ENCODE data around the gene KRT34. TPM values are rescaled to one million over a fixed set of nuclear protein-coding genes. Genes with fewer than 3 reads are reported as not detected.
"Not testable (repeated sequence)": the region's sequence is repeated elsewhere in the genome, so short reads cannot be mapped to it uniquely, and the experiment has no call there.

The KRT34 gene
- total and polyA plus RNA-seq, 2 experiments from 2014 or later: 0.20 TPM; not detected in 1

- Histone ChIP-seq H3K4me2 (no peak overlapping the region), H3K36me3 (replicated peaks; ENCODE audit: insufficient read depth, low read depth) (no peaks in the 10 kb centered on the region), H3K27ac (no peak overlapping the region), H3K9me3 (ENCODE audit: low read depth) (no peaks in the 10 kb centered on the region), H3K4me3 (no peak overlapping the region), H4K20me1 (ENCODE audit: insufficient read depth, poor library complexity, severe bottlenecking) (no peaks in the 10 kb centered on the region), H3K79me2 (no peaks in the 10 kb centered on the region), H3K9me2 (replicated peaks; ENCODE audit: insufficient read depth) (no peaks in the 10 kb centered on the region), H3K4me1 (ENCODE audit: insufficient read depth) (no peaks in the 10 kb centered on the region), H3K27me3 (no peaks in the 10 kb centered on the region), H2AFZ (no peak overlapping the region)
- 78% methylated on average over 7 of the region's 7 CpGs for WGBS (ENCODE audit: low lambda C conversion rate, missing lambda C conversion rate)
- no peak for DNase-seq (ENCODE audit: low spot score)
- TF ChIP-seq, protein P1, sequence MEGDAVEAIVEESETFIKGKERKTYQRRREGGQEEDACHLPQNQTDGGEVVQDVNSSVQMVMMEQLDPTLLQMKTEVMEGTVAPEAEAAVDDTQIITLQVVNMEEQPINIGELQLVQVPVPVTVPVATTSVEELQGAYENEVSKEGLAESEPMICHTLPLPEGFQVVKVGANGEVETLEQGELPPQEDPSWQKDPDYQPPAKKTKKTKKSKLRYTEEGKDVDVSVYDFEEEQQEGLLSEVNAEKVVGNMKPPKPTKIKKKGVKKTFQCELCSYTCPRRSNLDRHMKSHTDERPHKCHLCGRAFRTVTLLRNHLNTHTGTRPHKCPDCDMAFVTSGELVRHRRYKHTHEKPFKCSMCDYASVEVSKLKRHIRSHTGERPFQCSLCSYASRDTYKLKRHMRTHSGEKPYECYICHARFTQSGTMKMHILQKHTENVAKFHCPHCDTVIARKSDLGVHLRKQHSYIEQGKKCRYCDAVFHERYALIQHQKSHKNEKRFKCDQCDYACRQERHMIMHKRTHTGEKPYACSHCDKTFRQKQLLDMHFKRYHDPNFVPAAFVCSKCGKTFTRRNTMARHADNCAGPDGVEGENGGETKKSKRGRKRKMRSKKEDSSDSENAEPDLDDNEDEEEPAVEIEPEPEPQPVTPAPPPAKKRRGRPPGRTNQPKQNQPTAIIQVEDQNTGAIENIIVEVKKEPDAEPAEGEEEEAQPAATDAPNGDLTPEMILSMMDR (IDR thresholded peaks at IDR 0.05; ENCODE audit: poor library complexity): no peak
- TF ChIP-seq EZH2phosphoT487 (IDR thresholded peaks at IDR 0.05; ENCODE audit: low read depth, severe bottlenecking, unreplicated experiment) (no peak), EZH2 (IDR thresholded peaks at IDR 0.05; ENCODE audit: borderline replicate concordance) (no peak)
These were observed 34.0 kb downstream of the KRT34 start for GRCh38 chr17:41347869-41348760.

DNA sequence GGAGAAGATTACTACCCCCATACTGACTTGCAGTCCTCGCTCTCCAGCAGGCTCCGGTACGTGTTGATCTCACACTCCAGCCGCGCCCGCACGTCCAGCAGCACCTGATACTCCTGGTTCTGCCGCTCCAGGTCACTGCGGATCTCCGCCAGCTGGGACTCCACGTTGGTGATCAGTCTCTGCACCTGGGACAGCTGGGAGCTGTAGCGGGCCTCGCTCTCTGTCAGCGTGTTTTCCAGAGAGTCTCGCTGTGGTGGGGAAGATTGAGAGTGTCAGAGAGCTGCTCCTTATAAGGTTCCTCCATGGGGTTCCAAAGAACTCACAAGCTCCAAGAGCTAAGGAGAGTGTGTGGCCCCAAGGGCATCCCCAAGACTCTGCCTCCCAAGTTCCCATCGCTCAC lies 35.7 kb downstream of the KRT34 start:
- H3K9me3 ChIP-seq (ENCODE audit: low read depth); DNase-seq (ENCODE audit: low spot score); H3K4me2 ChIP-seq; H3K27me3 ChIP-seq; H3K79me2 ChIP-seq; H2AFZ ChIP-seq; H3K4me1 ChIP-seq (ENCODE audit: insufficient read depth); H3K36me3 ChIP-seq (replicated peaks; ENCODE audit: insufficient read depth, low read depth); H3K9me2 ChIP-seq (replicated peaks; ENCODE audit: insufficient read depth); H3K4me3 ChIP-seq; H4K20me1 ChIP-seq (ENCODE audit: insufficient read depth, poor library complexity, severe bottlenecking); H3K27ac ChIP-seq: not testable (repeated sequence)
- WGBS (ENCODE audit: low lambda C conversion rate, missing lambda C conversion rate): 93% methylated on average over 16 of the region's 16 CpGs

- Histone ChIP-seq H3K36me3 (replicated peaks; ENCODE audit: insufficient read depth, low read depth) (no peaks in the 10 kb centered on the region), H3K9me2 (replicated peaks; ENCODE audit: insufficient read depth) (no peaks in the 10 kb centered on the region), H3K4me1 (ENCODE audit: insufficient read depth) (no peaks in the 10 kb centered on the region), H2AFZ (no peak overlapping the region), H3K27ac (no peak overlapping the region), H3K4me2 (no peak overlapping the region), H3K79me2 (no peaks in the 10 kb centered on the region), H3K9me3 (ENCODE audit: low read depth) (no peaks in the 10 kb centered on the region), H3K4me3 (no peak overlapping the region), H4K20me1 (ENCODE audit: insufficient read depth, poor library complexity, severe bottlenecking) (no peaks in the 10 kb centered on the region), H3K27me3 (no peaks in the 10 kb centered on the region)
- no peak for DNase-seq (ENCODE audit: low spot score)
- WGBS (ENCODE audit: low lambda C conversion rate, missing lambda C conversion rate): 92% methylated on average over 3 of the region's 3 CpGs
- TF ChIP-seq, protein P1 (IDR thresholded peaks at IDR 0.05; ENCODE audit: poor library complexity): no peak
- TF ChIP-seq EZH2 (IDR thresholded peaks at IDR 0.05; ENCODE audit: borderline replicate concordance) (no peak), EZH2phosphoT487 (IDR thresholded peaks at IDR 0.05; ENCODE audit: low read depth, severe bottlenecking, unreplicated experiment) (no peak)
These were observed 36.1 kb downstream of the KRT34 start for GRCh38 chr17:41345992-41346391.

DNA sequence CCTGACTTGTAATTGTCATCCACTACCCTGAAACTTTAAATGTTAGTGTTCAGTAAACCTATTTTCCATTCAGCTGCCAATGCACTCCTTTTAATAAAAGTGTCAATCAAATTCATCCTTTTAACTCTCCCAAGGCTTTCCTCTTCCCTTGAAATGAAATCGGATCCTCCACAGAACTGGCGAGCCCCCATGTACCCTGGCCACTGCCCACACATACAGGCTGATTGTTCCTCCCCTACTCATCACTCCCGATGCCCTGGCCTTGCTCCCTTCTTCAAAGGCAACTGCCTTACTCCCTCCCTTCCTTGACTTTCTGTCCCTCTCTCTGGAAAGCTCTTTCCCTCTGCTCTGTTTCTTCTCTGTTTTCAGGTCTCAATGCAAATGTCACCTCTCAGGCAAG lies 39.1 kb downstream of the KRT34 start:
- Histone ChIP-seq H3K27me3 (no peaks in the 10 kb centered on the region), H3K4me3 (no peak overlapping the region), H3K9me3 (ENCODE audit: low read depth) (no peaks in the 10 kb centered on the region), H3K4me1 (ENCODE audit: insufficient read depth) (peaks cover 4% of the 10 kb centered on the region), H2AFZ (no peak overlapping the region), H3K36me3 (replicated peaks; ENCODE audit: insufficient read depth, low read depth) (no peaks in the 10 kb centered on the region), H3K4me2 (no peak overlapping the region), H3K27ac (no peak overlapping the region), H4K20me1 (ENCODE audit: insufficient read depth, poor library complexity, severe bottlenecking) (no peaks in the 10 kb centered on the region), H3K9me2 (replicated peaks; ENCODE audit: insufficient read depth) (no peaks in the 10 kb centered on the region), H3K79me2 (no peaks in the 10 kb centered on the region)
- TF ChIP-seq EZH2 (IDR thresholded peaks at IDR 0.05; ENCODE audit: borderline replicate concordance): no peak
- TF ChIP-seq EZH2phosphoT487 (IDR thresholded peaks at IDR 0.05; ENCODE audit: low read depth, severe bottlenecking, unreplicated experiment): no peak
- TF ChIP-seq, protein P1 (IDR thresholded peaks at IDR 0.05; ENCODE audit: poor library complexity): no peak
- no peak for DNase-seq (ENCODE audit: low spot score)
- WGBS (ENCODE audit: low lambda C conversion rate, missing lambda C conversion rate): 89% methylated on average over 3 of the region's 3 CpGs

Data from hepatocyte (in vitro differentiated cells).